Heart left ventricle (tissue), 16 donors: ENCODE data around the gene ANKRD13C. TPM values are rescaled to one million over a fixed set of nuclear protein-coding genes. Genes with fewer than 3 reads are reported as not detected.

ENCODE experiments used
- ATAC-seq, 4 donors: fragments of 200-7000 bp; cut with Tn5 transposase; one replicate each; pipeline ENCODE4 v1.9.1; 2020 to 2022; ENCODE audit warnings: moderate library complexity in 4 of 4, mild to moderate bottlenecking in 3 of 4, moderate number of reproducible peaks in 1 of 4
- DNase-seq, 5 donors: peaks; one replicate each; pipeline ENCODE4 v3.0.0-alpha.2; 2020
- H3K27ac ChIP-seq, 12 donors: fragments of 200-600 bp; sonication (generic) in 4 of 12; one replicate each; pipeline versions ENCODE4 v1.5.0 to v1.8.0; 2016 to 2022; ENCODE audit warnings: mild to moderate bottlenecking in 2 of 12
- H3K27me3 ChIP-seq, 9 donors: fragments of 200-600 bp; sonication (generic) in 2 of 9; one replicate each; pipeline versions ENCODE4 v1.5.1 to v1.8.0; 2016 to 2022; ENCODE audit warnings: mild to moderate bottlenecking in 3 of 9
- H3K36me3 ChIP-seq, 9 donors: fragments of 200-600 bp; sonication (generic) in 2 of 9; one replicate each; pipeline versions ENCODE4 v1.5.0 to v1.8.0; 2018 to 2022; ENCODE audit warnings: mild to moderate bottlenecking in 2 of 9
- H3K4me1 ChIP-seq, 12 donors: fragments of 200-600 bp; sonication (generic) in 4 of 12; one replicate each; pipeline versions ENCODE4 v1.5.0 to v1.8.0; 2016 to 2022; ENCODE audit warnings: mild to moderate bottlenecking in 3 of 12
- H3K4me3 ChIP-seq, 12 donors: fragments of 200-600 bp; sonication (generic) in 4 of 12; one replicate each; pipeline versions ENCODE4 v1.5.0 to v1.8.0; 2017 to 2022; ENCODE audit warnings: mild to moderate bottlenecking in 9 of 12, moderate library complexity in 4 of 12
- H3K9me3 ChIP-seq, 12 donors: fragments of 200-600 bp; sonication (generic) in 4 of 12; one replicate each; pipeline versions ENCODE4 v1.5.0 to v1.8.0; 2016 to 2022; ENCODE audit warnings: mild to moderate bottlenecking in 1 of 12
- CTCF ChIP-seq, 12 donors: fragments of 200-600 bp; sonication (generic) in 4 of 12; IDR thresholded peaks; one replicate each; pipeline versions ENCODE4 v1.5.0 to v1.8.0; 2018 to 2022; ENCODE audit warnings: antibody characterized with exemption in 12 of 12, mild to moderate bottlenecking in 5 of 12
- POLR2A ChIP-seq, 2 donors: fragments of 450-650 bp; IDR thresholded peaks; one replicate each; pipeline ENCODE4 v1.6.1; 2017; ENCODE audit warnings: antibody characterized with exemption in 2 of 2, mild to moderate bottlenecking in 2 of 2, moderate library complexity in 2 of 2
- WGBS, 4 donors: extraction: QIAGEN DNeasy Blood & Tissue Kit in 2 of 4; methylation state at CpG; one replicate each; pipeline versions ENCODE4 v1.1.5 to v1.1.7; 2013 to 2018; 5-methylcytosine and 5-hydroxymethylcytosine counted together
- intact Hi-C, 10 donors: fragments of 100-400 bp; cut with DNase I; formaldehyde crosslinking; loops; one replicate each; pipeline versions ENCODE4 v1.11.1 to v1.14.2; 2022
- polyA plus RNA-seq, 2 donors: library from polyadenylated mRNA; stranded (reverse); fragments of 200-250 nt; gene quantifications; one replicate each; pipeline ENCODE4 v1.2.3, GENCODE V29; 2013
- total RNA-seq, 9 donors: library from RNA; depleted of rRNA in 2 of 9; stranded (reverse); fragments of >200 nt in 2 of 9; fragmentation: NEBNext Ultra II Directional in 3 of 9; extraction: Animal tissue kit (Norgen Biotek cat#: 25700) in 3 of 9; gene quantifications; one replicate each; pipeline versions ENCODE4 v1.1.0 to v1.2.4, GENCODE V29; 2016 to 2023
- donor health status: ischemic (EF 13 %, LVEDD 7.1; RV severe dilation, severe dysfunction).
- donor health status: healthy with polysubstance abuse.
- donor health status: DM: no; HTN: yes; CAD: no.
- donor health status: DM: no; HTN: no; CAD: no.
- donor health status: ischemic (EF 25% LVEDD 6.9; RV normal size, moderate dysfunction).
- donor health status: ischemic (EF 25% LVEDD 5.7; RV mildly dilated, moderate dysfunction).
- donor health status: healthy.
- donor health status: DM: yes; HTN: yes; CAD: no.
- donor health status: ischemic (EF 35%, LVEDD 5.7; RV mildly dilated, moderate dysfunction).
- donor health status: nonischemic (EF 11% LVEDD 7.7; RV severe dilation, severe dysfunction).
- donor health status: DM: yes; HTN: yes; CAD: no.
- donor health status: PGD.
- donor health status: ischemic (EF 29% LVEDD 5.4; RV normal size, mild dysfunction).
- donor health status: nonischemic (EF 23%, LVEDD 6.1; RV moderate dilation, normal function).

ANKRD13C gene
- total and polyA plus RNA-seq, 11 donors: 4.0 to 14.8 (median 10.5) TPM

DNA sequence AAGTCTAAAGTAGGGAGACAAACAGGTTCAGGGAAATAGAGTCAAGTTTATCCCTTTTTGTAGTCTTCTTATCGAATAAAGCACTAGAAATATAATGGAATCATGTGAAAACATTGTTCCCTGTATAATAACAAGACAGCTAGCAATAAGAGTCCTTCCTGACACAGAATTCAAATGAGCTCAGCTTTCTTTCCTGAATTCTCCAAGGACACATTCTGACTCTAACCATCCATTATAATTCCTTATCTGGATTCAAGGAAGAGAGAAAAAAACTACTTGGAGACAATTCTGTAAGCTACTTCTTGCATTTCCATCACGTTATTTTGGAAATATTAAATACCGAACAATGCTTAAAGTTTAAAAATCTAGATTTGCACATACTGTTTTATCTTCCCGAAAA lies 58.8 kb downstream of the ANKRD13C start:
- Histone ChIP-seq H3K4me1 (no peaks in the 10 kb centered on the region), H3K27ac (no peak overlapping the region), H3K4me3 (no peak overlapping the region), H3K9me3 (no peaks in the 10 kb centered on the region), H3K36me3 (peaks cover 0 to 96% (median 84%) of the 10 kb centered on the region in 9 donors), H3K27me3 (no peaks in the 10 kb centered on the region)
- ATAC-seq (no peak), DNase-seq (no peak)
- 77 to 91% (median 84%) methylated on average over 4 of the region's 4 CpGs for WGBS, 4 donors
- no peak for TF ChIP-seq POLR2A (IDR thresholded peaks at IDR 0.05)
- intact Hi-C loops: no loop called here

DNA sequence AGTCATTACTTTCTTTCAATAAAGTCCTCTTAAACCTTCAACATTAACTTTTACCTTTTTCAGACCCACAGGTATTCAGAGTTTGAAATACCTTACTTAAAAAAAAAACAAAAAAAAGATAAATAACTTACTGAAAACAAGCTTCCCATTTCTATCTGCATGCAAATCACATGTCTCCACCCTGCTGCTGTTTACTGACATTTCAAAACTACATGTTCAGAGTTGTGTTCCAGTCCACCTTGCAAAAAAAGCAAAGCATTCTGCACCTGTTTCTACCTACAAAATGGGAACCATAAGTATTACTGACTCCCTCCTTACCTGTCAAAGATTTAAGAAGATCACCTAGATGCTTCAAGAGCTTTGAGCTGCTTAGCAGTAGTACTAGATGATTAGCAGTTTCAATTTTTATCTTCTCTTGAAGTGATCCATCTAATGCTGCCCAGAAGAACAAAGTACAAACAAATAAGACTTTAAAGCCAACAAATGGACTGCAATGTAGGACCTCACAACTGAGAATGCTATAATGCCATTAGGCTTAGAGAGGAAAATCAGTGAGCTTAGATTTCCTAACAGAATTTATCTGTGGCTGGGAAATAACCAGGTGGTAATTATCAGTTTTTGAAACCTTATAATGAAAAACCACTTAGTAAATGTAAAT lies 61.2 kb downstream of the ANKRD13C start:
- no peaks in the 10 kb centered on the region for H3K4me1 ChIP-seq
- TF ChIP-seq CTCF (IDR thresholded peaks at IDR 0.05) (no peak), POLR2A (IDR thresholded peaks at IDR 0.05) (no peak)
- H3K27ac ChIP-seq: no peak overlapping the region
- H3K36me3 ChIP-seq: peaks cover 0 to 94% (median 75%) of the 10 kb centered on the region in 9 donors
- no peaks in the 10 kb centered on the region for H3K27me3 ChIP-seq
- no peak for DNase-seq
- intact Hi-C loops: no loop called here
- no peaks in the 10 kb centered on the region for H3K9me3 ChIP-seq
- no peak for ATAC-seq
- H3K4me3 ChIP-seq: no peak overlapping the region

DNA sequence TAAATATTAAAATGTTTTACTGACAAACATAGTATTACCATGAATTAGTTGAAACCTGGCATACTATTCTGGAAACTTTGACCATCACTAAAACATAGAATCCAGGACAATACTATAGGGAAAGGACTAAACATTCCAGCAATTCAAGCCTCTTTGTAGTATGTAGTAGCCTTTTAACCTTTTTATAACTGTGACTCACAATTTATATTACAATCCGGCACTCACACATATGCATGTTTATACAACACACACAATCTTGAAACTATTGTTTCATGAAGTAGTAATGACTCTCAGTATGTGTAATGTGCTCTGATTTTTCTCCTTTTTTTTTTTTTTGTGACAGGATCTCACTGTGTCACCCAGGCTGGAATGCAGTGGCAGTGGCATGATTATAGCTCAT lies 64.3 kb downstream of the ANKRD13C start:
- H3K36me3 ChIP-seq: peaks cover 0 to 83% (median 61%) of the 10 kb centered on the region in 9 donors
- no peaks in the 10 kb centered on the region for H3K4me1 ChIP-seq
- no peak overlapping the region for H3K4me3 ChIP-seq
- H3K27ac ChIP-seq: no peak overlapping the region
- no peaks in the 10 kb centered on the region for H3K27me3 ChIP-seq
- intact Hi-C loops: no loop called here
- WGBS, 4 donors: 94 to 98% (median 96%) methylated on average over 1 of the region's 1 CpG
- no peak for TF ChIP-seq POLR2A (IDR thresholded peaks at IDR 0.05)
- TF ChIP-seq CTCF (IDR thresholded peaks at IDR 0.05): no peak
- DNase-seq: no peak
- no peaks in the 10 kb centered on the region for H3K9me3 ChIP-seq
- no peak for ATAC-seq

DNA sequence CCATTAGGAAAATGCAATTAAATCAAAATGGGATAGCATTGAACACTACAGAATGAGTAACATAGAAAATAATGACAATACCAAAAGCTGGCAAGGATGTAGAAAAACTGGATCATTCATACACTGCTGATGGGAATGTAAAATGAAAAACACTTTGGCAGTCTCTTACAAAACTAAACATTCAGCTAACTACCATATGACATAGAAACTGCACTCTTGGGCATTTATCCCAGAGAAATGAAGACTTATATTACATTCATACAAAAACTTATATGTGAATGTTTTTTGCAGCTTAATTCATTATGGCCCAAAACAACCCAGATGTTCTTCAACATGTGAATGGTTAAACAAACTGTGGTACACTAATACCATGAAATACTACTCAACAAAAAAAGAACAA lies 66.4 kb downstream of the ANKRD13C start:
- Histone ChIP-seq H3K27ac (no peak overlapping the region), H3K9me3 (no peaks in the 10 kb centered on the region), H3K4me1 (no peaks in the 10 kb centered on the region), H3K4me3 (no peak overlapping the region), H3K27me3 (no peaks in the 10 kb centered on the region), H3K36me3 (peaks cover 0 to 67% (median 53%) of the 10 kb centered on the region in 9 donors)
- TF ChIP-seq POLR2A (IDR thresholded peaks at IDR 0.05) (no peak), CTCF (IDR thresholded peaks at IDR 0.05) (no peak)
- intact Hi-C loops: no loop called here
- ATAC-seq (no peak), DNase-seq (no peak)

DNA sequence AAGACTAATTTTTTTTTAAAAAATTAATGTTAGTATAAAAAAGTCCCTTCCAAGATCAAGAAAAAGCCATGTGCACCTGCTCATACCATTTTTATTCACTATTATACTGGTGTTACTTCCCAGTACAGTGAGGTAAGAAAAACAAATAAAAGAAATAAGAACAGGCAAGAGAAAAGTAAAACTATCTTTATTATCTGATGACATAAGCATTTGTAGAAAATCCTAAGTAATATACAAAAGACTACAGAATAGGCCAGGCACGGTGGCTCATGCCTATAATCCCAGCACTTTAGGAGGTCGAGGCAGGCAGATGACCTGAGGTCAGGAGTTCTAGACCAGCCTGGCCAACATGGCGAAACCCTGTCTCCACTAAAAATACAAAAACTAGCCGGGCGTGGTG lies 68.1 kb downstream of the ANKRD13C start:
- Histone ChIP-seq H3K4me3 (no peak overlapping the region), H3K27ac (no peak overlapping the region), H3K4me1 (no peaks in the 10 kb centered on the region), H3K36me3 (peaks cover 0 to 66% (median 40%) of the 10 kb centered on the region in 9 donors), H3K27me3 (no peaks in the 10 kb centered on the region), H3K9me3 (no peaks in the 10 kb centered on the region)
- ATAC-seq (no peak), DNase-seq (no peak)
- intact Hi-C loops: no loop called here
- TF ChIP-seq CTCF (IDR thresholded peaks at IDR 0.05): no peak
- no peak for TF ChIP-seq POLR2A (IDR thresholded peaks at IDR 0.05)
- 72 to 92% (median 90%) methylated on average over 5 of the region's 5 CpGs for WGBS, 4 donors
